ENCODE data around the gene GDPD1.
A peak's percentile ranks its signal among the peaks of the same experiment; 100 is the strongest.
"Not testable (repeated sequence)": the region's sequence is repeated elsewhere in the genome, so short reads cannot be mapped to it uniquely, and the experiment has no call there.

GDPD1 gene

DNA sequence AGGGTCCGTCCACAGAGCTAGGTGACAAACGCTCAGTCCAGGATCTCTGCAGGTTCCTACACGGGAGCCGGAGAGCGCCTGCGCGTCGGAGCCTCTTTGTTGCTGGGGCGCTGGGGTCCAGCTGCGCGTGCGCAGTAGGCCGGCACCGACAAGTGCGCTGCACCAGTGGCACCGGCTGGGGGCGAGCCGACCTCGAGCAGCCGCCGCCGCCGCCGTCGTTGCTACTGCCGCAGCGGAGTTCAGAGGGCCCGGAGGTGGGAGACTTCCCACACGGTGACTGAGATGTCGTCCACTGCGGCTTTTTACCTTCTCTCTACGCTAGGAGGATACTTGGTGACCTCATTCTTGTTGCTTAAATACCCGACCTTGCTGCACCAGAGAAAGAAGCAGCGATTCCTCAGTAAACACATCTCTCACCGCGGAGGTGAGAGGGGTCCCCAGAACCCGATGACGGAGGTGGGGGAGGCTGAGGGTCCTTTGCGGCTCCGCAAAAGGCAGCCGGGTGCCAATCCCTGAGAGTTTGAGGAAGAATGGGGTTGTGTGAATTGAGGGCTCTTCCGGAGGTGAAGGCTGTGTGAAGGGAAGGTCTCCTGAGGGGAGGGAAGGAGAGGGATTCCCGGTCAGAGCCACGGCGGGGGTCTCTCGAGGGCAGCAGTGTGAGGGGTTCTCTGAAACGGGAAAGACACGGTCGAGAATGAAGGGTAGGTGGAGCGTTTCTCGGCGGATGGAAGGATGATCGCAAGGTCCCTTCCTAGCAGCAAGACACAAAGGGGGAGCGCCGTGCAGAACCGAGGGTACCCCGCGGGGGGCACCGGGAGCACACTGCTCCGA lies at the start of gene GDPD1:
TSS of gene GDPD1 (plus strand) at position 184 of the 831 bp plus-strand sequence. CDS start at position 283, 99 bp downstream.
- DNase-seq (ENCODE audit: low read depth), result peak; percentile 86

DNA sequence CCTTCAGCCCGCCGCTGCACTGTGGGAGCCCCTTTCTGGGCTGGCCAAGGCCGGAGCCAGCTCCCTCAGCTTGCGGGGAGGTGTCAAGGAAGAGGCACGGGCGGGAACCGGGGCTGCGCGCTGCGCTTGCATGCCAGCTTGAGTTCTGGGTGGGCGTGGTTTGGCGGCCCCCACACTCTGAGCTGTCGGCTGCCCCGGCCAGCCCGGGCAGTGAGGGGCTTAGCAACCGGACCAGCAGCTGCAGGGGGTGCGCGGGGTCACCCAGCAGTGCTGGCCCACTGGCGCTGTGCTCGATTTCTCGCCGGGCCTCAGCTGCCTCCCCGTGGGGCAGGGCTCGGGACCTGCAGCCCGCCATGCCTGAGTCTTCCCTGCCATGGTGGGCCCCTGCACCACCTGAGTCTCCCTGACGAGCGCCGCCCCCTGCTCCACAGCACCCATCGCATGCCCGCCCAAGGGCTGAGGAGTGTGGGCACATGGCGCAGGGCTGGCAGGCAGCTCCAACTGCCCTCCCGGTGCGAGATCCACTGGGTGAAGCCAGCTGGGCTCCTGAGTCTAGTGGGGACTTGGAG lies 47.8 kb upstream of the GDPD1 start:
- DNase-seq (ENCODE audit: low read depth), result no peak

DNA sequence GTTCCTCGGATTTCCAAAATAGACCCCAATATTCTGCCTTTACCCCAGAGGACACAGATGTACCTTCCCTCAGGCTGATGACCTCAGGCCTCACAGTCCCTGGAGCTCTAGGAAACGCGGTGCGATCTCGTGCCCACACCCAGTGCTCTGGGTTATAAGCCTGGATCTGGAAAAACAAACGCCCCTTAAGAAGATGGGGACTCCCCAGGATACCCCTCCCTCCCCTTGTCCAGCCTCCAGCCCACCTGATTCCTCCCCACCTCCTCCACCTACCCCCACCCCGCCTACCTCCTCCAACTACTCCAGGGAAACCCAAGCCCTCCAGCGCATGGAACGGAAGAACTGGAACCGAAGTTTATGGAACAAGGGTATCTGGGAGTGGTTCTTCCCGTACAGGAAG lies 45.6 kb upstream of the GDPD1 start:
- no peak for DNase-seq (ENCODE audit: low read depth)

DNA sequence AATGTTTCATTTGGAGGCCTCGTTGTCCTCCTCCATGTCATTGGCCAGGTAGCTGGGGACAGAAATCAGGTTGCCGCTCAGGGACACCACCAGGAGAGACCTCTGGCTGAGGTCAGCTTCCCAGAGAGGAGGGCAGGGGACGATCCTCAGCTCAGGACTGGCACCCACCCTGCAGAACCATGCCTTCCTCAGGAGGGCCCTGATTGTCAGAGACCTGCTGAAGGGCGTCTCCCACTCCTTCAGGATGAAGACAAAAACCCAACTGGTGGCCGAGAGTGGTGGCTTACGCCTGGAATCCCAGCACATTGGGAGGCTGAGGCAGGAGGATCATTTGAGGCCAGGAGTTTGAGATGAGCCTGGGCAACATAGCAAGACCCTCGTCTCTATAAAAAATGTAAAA lies 45.2 kb upstream of the GDPD1 start:
- DNase-seq (ENCODE audit: low read depth), result no peak

DNA sequence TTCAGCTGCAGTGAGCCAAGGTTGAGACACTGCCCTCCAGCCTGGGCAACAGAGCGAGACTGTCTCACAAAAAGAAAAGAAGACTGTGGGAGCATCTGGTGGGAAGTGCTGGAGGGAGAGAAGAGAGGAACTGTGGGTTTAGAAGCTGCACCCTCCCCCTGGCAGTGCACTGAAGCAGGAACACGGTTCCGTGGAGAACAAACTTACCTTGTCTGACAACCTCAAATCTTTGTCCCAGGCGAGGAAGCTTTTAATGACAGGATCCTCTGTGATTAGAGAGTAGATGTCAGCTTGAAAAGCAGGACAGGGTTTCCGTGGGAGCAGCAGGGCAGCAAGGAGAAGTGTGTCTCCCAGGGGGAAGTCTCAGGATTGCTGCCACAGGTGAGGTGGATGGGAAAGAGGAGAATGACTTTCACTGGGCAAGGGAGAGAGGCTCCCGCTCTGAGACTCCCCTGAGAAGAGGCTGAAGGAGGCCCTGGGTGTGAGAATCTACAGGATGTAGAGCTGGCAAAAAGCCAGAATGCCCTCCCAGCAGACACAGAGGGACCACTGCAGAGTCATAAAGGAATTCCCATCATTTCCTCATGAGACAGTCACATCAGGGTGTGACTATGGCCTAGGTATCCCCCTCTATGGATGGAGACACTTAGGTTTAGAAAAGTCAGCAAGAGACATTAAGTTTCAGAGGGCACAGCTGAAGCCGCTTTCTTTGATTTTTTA lies 41.9 kb upstream of the GDPD1 start:
- no peak for DNase-seq (ENCODE audit: low read depth)

DNA sequence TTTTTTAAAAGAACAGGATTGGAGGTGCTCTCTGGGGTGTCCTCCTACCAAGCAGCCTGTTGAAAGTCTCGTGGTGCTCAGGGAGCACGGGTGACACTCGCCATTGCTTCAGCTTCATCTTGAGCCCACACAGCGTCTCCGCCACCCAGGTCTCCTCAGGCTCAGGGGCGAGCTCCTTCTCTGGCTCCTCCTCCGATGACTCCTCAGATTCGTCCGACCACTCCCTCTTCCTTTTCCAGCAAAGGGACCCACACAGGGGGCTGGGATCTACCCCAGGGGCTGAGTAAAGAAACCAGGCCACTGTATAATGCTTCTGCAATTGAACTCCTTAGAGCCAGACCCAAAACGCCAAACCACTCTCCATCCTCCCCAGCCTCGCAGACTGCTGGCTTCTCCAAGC lies 40.7 kb upstream of the GDPD1 start:
- DNase-seq (ENCODE audit: low read depth), result not testable (repeated sequence)

DNA sequence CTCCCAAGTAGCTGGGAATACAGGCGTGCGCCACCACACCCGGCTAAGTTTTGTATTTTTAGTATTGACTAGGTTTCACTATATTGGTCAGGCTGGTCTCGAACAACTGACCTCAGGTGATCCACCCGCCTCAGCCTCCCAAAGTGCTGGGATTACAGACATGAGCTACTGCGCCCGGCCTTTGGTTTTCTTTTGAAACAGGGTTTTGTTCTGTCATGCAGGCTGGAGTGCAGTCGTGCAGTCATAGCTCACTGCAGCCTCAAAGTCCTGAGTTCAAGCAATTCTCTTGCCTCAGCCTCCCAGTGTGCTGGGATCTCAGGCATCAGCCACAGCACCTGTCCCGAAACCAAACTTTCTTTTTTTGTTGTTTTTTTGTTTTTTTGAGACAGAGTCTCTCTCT lies 39.7 kb upstream of the GDPD1 start:
- DNase-seq (ENCODE audit: low read depth), result no peak

DNA sequence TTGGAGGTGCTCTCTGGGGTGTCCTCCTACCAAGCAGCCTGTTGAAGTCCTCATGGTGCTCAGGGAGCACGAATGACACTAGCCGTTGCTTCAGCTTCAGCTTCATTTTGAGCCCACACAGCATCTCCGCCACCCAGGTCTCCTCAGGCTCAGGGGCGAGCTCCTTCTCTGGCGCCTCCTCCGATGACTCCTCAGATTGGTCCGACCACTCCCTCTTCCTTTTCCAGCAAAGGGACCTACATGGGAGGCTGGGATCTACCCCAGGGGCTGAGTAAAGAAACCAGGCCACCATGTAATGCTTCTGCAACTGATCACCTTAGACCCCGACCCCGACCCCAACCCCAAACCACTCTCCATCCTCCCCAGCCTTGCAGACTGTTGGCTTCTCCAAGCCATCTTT lies 38.8 kb upstream of the GDPD1 start:
- DNase-seq (ENCODE audit: low read depth), result no peak

DNA sequence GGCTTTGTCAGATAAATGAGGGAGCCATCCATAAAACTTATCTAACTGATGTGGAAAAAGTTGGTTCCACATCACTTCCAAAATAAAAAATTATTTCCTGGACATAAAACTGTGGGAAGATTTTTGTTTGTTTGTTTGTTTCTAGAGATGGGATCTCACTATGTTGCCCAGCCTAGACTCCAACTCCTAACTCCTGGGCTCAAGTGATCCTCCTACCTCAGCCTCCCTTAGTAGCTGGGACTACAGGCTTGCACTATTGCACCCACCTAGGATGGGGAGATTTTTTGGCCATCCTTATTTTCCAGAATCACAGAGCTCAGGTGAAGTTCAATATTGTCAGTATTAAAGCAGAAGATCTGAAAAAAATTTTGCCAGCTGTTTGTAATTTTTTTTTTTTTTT lies 34.3 kb upstream of the GDPD1 start:
- DNase-seq (ENCODE audit: low read depth), result no peak

DNA sequence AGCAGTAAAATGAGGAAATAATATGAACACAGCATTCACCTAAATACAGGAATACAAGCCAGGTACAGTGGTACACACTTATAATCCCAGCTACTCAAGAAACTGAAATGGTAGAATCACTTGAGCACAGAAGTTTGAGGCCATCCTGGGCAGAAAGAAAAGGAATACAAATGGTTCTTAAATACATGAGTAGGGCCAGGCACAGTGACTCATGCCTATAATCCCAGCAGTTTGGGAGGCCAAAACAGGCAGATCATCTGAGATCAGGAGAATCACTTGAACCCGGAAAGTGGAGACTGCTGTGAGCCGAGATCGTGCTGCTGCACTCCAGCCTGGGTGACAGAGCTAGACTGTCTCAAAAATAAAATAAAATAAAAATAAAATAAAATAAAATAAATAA lies 33.5 kb upstream of the GDPD1 start:
- DNase-seq (ENCODE audit: low read depth), result no peak

DNA sequence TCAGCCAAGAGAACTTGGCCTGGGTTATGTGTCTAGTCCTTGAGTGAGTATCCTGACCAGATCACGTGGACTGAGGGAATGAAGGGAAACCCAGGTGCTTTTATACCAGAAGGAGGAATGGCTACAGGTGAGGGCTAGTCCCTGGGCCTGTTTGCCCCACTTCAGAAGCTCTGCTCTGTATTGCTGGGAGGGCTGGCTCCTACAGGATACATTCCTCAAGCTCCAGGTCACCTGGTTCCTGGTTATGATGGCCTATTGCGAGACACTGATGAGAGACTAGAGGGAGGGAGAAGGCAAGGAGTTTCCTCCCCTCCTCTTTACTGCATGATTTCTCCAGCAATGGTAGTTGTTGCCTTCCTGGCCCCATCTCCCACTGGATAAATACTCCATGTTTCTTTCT lies 29.5 kb upstream of the GDPD1 start:
- DNase-seq (ENCODE audit: low read depth), result no peak

DNA sequence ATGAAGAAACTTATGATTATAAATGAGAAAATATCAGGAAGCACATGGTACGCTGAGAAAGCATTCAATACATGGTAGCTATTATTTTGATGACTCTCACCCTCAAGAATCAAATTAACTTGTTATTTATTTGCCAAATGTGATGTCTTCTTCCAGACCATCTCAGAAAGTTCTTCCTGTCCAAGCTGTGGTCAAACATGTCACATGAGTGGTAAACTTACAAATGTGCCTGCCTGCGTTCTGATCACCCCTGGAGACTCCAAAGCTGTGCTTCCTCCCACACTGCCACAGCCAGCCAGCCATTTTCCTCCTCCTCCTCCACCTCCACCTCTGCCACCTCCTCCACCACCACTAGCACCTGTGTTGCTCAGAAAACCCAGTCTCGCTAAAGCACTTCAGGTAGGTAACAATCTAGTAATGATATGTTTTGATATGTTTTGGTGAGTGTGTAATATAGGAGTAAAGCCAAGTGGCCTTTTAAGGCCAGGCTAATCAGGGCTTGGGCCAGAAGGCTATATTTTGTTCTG lies 26.9 kb upstream of the GDPD1 start:
- DNase-seq (ENCODE audit: low read depth), result no peak

DNA sequence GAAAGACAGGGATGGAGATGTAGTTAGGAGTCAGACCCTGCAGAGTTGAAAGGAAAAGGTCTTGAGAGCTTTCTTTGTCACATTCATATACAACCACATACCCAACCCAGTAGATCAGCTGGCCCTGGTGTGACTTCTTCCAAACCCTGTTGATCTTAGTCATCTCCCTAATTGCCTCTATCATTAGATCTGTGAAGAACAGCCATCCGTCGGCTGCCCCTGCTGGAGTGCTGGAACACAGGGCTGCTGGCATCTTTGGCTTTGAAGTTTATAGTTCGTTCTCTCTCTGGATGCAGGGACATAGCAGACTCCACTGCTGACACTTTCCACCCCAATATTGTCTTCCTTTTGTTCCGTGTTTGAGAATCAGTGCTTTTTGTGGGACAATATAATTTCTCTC lies 20.9 kb upstream of the GDPD1 start:
- DNase-seq (ENCODE audit: low read depth), result no peak

DNA sequence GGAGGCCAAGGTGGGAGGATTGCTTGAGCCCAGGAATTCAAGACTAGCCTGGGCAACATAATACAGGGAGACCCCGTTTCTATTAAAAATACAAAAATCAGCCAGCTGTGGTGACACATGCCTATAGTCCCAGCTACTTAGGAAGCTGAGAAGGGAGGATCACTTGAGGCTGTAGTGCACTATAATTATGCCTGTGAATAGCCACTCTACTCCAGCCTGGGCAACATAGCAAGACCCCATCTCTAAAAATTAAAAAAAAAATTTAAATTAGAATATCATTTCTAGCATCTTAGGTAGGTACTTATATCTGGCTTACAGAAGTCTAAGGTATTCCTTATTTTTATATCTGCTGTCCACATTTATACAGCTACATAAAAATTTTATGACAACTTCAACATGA lies 18.0 kb upstream of the GDPD1 start:
- DNase-seq (ENCODE audit: low read depth), result no peak

DNA sequence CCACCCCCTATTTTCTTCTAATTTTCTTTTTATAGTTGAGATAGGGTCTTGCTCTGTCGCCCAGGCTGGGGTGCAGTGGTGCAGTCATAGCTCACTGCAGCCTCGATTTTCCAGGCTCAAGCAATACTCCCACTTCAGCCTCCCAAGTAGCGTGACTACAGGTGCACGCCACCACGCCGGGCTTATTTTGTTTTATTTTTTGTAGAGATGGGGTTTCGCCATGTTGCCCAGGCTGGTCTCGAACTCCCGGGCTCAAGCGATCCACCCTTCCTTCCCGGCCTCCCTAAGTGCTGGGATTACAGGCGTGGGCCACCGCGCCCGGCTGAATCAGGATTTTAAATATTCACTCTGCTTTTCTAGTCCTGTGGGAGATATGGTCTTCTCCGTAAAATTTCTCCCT lies 941 bp upstream of the GDPD1 start:
- DNase-seq (ENCODE audit: low read depth), result no peak

DNA sequence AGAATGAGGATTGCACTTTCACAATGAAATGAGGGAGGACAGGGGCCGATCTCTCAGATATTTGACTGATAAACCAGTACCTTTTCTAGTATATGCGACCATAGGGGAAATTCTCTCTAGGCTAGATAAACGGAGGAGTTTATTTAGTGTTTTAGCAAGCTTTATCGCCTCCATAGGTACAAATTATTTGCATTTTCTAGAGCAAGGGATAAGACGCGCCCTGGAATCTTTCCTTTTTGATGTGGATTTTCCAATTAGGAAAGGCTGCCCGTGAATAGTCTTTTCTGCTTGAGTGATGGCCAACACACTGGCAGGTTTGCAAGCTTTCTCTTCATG lies 351 bp upstream of the GDPD1 start:
- DNase-seq (ENCODE audit: low read depth), result no peak

DNA sequence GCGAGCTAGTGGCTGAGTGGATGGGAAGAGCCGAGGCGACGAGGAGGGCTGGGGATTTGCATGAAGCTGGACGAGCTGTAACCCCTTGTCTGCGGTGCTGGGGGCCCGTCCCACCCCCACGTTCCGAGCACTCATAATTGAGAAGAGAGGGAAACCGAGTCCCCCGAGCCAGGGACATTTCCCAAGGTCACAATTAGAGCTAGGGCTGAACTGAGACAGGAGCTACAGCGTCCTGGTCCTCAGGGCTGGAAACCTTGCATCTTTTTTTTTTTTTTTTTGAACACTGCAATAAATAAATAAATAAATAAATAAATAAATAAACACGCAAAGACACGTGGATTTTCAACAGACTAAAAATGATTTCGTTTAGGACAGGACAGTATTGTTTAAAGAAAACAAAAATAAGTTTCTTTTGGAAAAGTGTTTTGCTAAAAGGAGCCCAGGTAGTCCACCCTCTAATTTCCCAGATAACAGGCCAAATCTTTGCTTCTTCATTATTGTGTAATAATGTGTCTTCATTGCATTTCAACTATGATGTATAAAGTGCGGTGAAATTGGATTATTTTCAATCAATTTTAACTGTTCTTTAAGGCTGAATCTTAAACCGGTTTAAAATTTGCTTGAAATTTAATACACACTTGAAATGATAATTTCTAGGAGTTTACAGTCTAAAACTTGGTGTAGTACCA lies 992 bp downstream of the GDPD1 start:
- DNase-seq (ENCODE audit: low read depth), result no peak

DNA sequence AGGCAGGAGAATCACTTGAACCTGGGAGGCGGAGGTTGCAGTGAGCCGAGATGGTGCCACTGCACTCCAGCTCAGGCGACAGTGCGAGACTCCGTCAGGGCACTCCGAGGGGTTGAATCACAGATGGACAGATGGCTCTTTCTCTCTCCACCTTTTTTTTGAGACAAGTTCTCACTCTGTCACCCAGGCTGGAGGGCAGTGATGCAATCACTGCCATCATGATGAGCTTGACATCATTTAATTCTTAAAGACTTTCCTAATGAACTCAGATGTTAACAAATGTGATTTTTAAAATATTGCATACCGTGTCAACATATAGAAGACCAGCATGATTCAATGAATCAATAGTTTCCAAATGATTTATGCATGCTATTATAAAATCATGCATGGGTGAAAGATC lies 3.5 kb downstream of the GDPD1 start:
- no peak for DNase-seq (ENCODE audit: low read depth)

DNA sequence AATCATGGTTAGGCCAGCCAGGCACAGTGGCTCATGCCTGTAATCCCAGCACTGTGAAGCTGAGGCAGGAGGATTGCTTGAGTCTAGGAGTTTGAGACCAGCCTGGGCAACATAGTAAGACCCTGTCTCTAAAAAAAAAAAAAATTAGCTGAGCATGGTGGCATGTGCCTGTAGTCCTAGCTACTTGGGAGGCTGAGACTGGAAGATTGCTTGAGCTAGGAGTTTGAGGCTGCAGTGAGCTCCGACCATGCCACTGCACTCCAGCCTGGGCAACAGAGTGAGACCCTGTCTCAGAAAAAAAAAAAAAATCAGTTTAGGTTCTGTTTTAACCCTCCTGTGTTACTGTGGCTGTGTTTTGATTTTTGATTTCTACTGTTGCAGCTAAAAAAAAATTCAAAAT lies 8.3 kb downstream of the GDPD1 start:
- not testable (repeated sequence) for DNase-seq (ENCODE audit: low read depth)

DNA sequence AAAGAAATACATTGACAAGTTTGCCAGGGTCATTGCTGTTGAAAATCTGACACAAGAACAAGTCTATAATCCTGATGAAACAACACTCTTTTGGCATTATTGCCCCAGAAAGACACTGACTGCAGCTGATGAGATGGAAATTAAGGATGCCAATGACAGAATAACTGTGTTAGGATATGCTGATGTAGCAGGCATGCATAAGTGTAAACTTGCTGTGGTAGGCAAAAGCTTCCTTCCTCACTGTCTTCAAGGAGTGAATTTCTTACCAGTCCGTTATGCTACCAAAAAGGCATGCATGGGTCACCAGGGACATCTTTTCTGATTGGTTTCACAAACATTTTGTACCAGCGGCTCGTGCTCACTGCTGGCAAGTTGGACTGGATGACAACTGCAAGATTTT lies 10.5 kb downstream of the GDPD1 start:
- no peak for DNase-seq (ENCODE audit: low read depth)

DNA sequence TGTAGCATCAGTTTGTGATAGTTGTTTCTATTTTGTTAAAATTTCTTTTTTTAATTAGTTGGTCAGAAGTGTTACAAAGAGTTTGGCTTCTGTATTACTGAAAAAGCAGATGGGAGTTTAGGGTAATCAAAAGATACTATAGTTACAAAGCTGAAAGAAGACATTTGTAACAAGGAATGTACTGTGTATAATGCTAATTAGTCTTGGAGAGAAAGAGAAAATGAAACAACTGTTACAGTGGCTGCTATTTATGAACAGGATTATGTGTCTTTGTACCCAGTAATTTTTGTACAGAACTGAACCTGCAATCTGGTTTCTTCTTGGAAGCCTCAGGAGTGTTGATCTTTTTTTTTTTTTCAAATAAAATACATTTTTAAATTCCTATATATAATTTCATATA lies 14.3 kb downstream of the GDPD1 start:
- DNase-seq (ENCODE audit: low read depth), result no peak

DNA sequence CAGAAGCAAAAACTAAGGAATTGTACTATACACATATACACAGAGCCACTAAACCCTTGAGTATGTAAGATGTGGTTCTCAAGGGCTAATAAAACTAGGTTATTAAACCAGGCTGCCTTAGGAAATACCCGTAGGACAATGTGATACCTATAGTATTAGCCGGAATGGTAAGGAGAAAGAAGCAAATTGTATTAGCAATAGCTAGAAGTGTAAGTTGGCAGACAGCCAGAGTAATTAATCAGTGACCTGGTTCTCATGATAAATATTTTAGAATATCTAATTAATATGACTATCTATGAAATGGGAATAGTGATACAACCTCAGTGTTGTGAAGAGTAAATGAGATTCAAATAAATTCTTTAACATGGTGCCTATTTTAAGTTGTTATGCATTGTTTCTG lies 18.6 kb downstream of the GDPD1 start:
- DNase-seq (ENCODE audit: low read depth), result no peak

DNA sequence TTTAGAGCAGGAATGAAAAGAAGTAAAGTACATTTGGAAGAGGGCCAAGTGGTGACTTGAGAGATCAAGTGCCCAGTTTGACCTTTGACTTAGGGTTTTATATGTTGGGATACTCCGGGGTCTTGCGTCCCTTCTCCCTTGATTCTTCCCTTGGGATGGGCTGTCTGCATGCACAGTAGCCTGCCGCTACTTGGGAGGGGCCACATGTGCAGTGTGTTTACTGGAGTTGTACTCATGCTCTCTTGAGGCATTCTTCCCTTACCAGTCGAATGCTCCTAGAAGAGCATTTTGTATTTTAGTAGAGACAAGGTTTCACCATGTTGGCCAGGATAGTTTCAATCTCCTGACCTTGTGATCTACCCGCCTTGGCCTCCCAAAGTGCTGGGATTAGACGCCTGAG lies 23.8 kb downstream of the GDPD1 start:
- no peak for DNase-seq (ENCODE audit: low read depth)

All from fibroblast of gingiva (primary cell).